ENCODE results near the gene CCDC12.

- TF ChIP-seq, protein P1, sequence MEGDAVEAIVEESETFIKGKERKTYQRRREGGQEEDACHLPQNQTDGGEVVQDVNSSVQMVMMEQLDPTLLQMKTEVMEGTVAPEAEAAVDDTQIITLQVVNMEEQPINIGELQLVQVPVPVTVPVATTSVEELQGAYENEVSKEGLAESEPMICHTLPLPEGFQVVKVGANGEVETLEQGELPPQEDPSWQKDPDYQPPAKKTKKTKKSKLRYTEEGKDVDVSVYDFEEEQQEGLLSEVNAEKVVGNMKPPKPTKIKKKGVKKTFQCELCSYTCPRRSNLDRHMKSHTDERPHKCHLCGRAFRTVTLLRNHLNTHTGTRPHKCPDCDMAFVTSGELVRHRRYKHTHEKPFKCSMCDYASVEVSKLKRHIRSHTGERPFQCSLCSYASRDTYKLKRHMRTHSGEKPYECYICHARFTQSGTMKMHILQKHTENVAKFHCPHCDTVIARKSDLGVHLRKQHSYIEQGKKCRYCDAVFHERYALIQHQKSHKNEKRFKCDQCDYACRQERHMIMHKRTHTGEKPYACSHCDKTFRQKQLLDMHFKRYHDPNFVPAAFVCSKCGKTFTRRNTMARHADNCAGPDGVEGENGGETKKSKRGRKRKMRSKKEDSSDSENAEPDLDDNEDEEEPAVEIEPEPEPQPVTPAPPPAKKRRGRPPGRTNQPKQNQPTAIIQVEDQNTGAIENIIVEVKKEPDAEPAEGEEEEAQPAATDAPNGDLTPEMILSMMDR (IDR thresholded peaks at IDR 0.05) = no peak
- TF ChIP-seq ZFX (IDR thresholded peaks at IDR 0.05; ENCODE audit: borderline replicate concordance) = no peak
Observed at GRCh38 chr3:47024932-47025331, 48.4 kb upstream of the CCDC12 start.
